HG03571 (cell line): ENCODE data around the gene STAC2.

Experiments used
- ATAC-seq: cut with Tn5 transposase; IDR thresholded peaks from one replicate; pipeline ENCODE4 v1.9.1; 2021; ENCODE audit not compliant: unreplicated experiment

Gene STAC2

DNA sequence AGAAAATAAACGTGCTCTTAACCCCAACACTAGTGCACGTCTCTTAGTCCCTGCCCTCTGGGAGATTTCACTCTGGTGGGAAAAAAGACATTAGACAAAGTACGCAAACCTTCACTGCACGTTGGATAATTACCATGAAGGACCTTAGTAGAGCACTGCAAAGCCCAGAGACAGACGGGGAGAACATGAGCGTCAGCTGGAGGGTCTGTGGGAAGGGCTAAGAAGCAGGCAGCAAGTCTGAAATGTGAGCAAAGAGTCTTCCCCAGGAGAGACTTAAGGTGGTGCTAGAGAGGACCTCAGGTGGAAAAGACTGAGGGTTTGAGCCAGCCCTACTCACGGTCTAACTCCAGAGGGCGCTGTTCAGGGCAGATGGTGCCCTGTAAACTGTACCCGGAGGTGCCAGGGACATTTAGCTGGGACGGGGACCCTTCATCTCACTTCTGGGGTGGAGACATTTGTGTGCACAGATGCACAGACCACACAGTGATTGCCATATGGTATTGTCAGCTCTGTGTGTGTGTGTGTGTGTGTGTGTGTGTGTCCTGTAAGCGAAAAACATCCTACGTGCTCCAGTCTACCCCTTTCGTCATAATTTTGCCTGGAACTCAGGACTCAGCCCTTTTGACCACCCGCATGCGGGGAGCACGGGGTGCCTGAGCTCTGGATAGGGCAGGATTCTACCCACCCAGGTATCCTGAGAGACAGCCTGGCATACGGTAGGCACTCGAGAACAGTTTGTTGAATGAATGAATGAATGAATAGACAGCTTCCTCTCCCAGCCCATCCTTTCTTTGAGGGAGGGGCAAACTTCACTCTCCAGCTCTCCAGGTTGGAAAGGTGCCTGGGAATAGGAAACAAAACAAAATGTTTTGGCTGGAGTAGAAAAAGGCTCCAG is 10.1 kb upstream of the STAC2 start:
- no peak for ATAC-seq

GRCh38 chr17:39231591-39232551 is 6.1 kb upstream of the STAC2 start:
- ATAC-seq: no peak

DNA sequence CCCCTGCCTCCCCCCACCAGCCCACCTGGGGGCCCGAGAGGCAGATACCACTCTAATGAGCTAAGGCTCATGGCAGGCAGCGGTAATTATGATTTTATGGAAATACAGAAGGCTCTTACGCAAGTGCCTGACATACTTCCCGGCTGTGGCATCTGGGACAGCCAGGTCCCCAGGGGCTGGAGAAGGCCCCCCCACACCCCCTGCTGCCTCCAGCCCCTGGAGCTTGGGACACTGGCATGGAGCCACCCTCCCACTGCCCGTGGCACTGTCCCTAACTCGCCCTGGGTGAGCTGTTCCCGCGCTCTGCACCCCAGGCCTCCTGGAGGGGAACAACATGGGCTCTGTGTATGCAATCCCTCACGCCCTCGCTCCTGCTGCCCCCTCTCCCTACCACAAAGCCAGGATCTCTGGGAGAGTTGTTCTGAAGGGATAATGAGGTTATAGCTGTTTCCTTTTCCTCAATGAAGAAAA is 5.4 kb upstream of the STAC2 start:
- no peak for ATAC-seq

DNA sequence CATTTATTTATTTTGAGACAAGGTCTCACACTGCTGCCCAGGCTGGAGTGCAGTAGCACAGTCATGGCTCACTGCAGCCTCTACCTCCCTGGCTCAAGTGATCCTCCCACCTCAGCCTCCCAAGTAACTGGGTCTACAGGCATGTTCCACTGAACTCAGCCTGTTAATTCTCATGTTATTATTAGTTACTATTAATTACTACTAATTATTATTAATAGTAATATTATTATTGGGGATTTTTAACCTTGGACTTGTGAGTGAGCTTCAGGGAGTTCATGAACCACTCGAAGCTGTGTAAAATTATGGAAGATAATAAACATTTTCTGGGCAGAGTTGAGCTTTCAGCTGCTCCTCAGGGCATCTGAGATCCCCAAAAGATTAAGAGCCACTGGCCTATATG is 4.6 kb upstream of the STAC2 start:
- ATAC-seq: no peak

DNA sequence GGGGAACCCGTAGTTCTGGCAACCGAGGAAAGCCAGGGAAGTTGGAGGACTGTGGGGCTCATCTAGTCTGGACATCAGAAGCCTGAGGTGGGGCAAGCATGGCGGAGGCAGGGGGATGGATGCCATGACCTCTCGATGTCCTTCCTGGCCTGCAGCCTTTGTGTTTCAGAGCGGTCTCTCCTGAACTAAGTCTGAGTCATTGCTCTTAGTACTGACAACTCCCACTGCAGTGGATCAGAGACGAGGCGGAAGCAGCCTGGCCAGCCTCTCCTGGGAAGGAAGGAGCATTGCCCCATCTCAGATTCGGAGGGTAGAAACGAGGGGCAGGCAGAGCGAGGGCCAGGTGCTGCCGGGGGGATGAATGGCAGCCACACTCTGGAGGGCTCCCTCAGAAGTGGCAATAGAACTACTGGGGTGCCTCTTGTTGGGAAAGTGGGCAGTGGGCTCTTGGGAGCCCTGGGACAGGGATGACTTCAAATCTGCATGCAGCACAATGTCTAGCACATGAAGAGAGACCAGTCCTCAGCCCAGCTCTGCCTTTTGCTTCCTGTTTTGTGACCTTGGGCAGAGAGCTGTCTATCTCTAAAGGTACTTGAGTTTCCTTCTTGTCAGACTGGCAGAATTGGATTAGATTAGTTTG is 3.6 kb upstream of the STAC2 start:
- ATAC-seq: no peak

- no peak for ATAC-seq
These were observed 1.7 kb upstream of the STAC2 start for GRCh38 chr17:39227364-39227919.

DNA sequence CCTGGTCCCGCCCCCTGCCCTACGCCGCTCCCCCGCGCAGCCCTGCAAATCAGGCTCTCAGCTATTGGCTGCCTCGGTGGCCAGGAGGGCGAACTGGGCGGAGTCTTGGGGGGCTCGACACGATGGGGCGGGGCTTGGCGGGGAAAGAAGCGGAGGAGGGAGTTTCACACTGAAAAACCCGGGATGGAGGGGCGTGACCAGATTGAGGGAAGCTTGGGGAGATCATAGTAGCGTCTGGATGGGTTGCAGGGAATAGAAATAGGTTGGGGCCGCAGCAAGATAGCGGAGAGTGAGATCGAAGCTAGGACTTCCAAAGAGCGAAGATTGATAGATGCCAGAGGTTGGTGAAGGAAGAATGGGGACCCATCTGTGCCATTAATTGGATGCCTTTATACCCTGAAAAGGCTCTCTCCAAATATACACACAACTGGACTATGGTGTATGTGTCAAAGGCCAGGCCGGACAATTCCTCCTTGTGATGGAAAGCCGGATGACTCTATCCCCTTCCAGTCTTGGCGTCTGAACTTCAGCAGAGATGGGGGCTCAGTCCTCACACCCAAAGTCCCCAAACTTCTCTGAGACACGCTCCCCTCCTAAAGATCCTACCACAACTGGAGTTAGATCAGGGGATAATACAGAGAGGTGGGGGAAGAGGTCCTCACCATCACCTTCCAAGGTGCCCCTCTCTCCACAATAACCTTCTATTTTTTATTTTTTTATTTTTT is 376 bp upstream of the STAC2 start:
- ATAC-seq: no peak

DNA sequence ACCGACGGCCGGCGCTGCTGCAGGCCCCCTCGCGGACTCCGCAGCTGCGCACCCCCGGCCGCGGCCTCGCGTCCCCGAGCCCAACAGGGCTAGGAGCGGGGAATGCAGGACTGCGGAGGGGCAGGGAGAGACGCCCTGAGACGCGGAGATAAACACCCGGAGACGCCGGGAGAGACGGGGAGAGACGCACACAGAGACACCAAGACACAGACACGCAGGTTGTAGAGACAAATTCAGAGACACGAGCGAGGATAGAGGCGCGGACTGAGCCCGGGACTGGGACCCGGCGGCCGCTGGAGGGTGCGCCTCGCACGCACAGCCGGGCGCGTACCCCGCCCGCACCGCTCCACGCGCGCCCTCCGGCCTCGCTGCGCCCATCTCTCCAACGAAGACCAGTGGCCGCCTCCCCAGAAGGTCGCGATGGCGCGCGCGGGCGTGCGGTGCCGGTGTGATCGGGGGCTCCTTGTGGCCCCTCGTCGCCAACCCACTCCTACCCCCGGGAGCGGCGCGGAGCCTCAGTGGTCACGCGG is 902 bp downstream of the STAC2 start:
- ATAC-seq: no peak

DNA sequence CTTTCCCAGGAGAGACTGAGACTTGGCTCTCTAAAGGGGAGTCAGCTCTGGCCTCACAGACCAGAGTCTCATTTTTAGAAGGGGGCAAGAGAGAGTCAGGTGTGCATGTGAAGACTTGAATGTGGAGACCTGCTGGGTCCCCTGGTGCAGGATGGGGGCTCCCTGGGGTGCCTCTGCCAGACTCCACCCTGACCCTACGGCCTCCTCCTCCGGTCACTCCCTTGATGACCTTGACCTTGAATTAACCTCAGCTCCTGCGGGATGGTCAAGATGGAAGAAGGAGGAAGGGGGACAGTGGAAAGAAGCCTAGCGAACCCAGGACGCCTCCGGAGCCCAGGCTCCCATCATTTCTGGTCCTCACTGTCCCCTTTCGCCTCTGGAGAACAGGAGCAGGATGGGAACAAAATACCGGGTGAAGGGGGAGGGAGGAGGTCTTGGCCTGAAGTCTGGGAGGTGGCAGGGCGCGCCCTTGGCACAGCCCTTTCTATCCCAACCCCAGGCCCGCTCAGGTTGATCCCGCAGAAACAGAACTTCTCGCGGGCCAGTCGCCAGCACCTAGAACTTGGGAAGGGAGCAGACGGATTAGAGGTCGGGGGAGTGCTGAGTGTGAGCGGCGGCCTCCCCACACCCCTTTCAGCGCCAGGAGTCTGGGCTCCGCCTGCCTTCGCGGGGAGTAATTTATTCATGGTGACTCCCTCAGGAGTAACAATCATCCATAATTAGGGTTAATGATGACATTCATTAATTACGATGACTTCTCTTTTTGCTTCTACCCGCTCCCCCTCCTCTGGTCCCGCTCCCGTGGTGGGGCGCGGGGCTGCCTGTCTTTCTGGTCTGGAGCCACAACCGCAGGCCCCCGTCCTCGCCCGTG is 1.6 kb downstream of the STAC2 start:
- no peak for ATAC-seq

DNA sequence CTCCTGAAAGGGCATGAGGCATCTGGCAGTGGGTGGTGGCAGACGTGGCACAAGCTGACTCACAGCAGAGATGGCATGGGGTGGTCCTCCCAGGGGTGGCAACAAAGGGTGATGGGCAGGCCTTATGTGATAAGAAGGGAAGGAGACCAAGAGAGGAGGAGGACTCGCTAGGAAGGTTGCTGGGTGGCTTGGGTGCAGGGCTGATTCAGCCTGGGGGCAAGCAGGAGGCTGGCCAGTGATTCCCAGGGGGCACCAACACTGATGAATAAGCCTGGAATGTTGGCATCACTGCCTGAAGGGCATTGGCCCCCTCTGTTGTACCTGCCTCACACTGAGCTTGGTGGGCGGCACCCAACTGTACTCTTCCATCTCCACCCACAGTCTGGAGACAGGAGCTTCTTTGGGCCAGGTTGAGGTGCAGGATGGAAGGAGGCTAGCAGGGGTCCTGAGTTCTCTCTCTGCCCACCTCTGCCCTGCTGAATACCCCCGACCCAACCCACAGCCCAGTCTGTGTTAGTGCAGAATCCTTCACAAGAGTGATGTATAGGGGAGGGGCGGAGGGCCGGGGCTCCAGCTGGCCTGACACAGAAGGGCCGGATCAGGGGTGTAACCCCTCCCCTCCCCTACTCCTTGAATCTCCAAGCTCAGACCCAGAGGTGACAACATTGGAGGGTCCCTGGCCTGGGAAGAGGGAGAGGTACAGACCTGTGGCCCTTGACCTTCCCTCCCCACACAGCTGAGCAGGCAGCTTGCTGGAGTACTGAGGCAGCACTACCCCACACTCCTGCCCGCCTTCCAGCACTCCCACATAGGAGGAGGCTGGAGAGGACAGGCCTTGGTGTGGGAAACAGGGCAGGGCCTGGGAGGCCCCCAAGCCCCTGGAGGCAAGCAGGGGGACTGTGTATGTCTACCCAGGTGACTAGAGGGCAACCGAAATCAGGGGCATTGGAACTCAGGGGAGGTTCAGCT is 2.6 kb downstream of the STAC2 start:
- ATAC-seq: no peak

DNA sequence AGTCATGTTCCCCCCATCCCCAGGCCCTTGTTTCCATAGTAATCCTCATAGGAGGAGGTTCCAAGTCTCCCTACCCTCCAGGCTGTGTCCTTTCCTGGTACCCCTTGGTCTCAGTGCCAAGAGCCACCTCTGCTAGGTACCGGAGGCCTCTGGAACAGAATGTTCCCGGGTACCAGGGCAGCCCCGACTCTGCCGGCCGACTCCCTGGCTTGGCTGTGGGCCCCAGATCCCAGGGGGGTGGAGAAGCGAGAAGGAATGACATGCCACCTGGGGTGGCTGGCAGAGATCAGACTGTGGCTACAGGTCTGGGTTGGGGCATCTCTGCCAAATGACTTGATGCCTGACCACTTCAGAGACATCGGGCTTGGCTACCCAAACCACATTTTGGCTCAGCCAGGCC is 3.6 kb downstream of the STAC2 start:
- ATAC-seq: no peak

DNA sequence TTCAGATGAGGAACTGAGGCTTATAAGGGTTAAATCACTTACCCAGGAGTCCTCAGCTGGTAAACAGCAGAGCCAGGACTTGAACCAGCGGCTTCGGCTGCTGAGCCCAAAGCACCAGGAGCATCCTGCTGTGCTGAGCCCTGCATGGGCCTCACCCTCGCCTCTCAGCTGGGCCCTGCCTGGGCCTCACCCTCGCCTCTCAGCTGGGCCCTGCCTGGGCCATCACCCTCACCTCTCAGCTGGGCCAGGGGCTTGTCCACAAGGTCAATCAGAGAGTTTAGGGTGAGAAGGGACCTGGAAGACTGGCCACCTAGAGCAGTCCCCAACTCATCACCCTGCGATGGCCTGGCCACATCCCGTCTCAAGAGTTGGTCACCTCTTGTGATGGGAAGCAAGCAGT is 4.2 kb downstream of the STAC2 start:
- ATAC-seq: no peak

- ATAC-seq: no peak
These were observed 6.0 kb downstream of the STAC2 start for GRCh38 chr17:39219647-39220154.

- ATAC-seq: no peak
These were observed 6.8 kb downstream of the STAC2 start for GRCh38 chr17:39218906-39219305.

DNA sequence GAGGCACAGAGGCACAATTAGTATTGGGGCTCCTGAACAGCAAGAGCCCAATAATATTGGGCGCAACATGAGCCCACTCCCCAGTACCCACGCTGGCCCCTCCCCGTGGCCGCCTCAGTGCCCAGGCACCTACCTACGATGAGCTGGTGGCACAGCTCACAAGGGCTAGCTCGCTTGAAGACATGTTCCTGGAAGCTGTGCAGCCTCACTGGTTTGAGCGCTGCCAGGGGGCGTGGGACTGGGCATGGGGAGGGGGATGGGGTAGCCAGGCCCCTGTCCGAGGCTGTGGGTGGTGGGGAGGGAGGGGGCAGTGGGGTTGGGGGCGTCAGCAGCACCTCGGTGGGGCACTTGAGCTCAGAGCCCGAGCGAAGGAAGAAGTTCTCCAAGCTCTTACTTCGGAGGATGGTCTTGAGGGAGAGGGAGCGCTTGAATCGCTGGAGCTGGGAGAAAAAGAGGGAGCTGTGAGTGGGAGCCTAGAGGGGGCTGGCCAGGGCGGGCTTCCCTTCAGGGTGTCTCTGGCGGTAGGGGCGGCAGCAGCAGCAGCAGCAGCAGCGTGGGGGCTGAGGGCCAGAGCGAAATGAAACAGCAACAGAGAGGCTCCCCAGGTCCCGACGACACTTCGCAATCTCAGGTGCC is 7.9 kb downstream of the STAC2 start:
- no peak for ATAC-seq

DNA sequence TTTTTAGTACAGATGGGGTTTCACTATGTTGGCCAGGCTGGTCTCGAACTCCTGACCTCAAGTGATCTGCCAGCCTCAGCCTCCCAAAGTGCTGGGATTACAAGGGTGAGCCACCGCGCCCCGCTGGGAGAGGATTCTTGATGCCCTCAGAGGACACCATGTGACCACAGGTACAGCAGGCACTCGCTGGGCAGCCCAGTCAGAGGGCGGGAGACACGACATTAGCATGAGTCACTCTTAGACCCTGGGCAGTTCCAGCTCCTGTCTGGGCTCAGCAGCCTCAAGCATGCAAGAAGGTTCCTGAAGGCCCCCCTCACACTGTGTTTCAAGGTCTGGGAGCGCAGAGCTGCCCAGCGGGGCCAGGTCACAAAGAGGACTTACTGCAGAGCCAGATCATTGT is 11.9 kb downstream of the STAC2 start:
- ATAC-seq: no peak

DNA sequence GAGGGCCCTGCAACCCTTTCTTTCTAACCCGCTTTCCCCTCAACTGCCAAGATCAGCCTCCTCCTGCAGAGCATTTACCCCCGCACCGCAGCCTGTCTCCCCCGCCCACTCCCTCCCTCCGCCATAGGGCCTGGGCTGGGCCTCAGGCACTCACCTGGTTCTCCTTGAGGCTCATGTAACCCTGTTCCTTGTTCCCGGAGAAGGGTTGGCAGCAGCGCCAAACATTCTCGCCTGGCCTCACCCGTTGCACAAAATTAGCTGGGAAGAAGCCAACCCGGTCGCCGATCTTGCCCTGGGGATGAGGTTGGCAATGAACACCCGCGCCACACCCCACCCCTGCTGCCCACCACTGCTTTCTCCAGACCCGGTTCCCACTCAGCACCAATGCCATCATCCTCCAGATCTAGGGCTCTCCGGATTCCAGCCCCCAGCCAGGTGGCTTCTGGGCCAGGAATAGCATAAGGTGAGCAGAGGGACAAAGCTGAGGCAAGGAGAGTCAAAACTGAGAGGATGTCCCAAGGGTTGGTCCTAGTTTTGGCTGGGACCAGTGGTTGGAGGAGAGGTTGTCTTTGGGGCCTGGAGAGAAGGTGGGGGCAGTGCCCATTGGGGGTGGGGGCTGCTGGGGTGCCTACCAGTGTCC is 12.8 kb downstream of the STAC2 start:
- ATAC-seq: no peak
